ENCODE results near the gene MMAB.

MMAB gene

DNA sequence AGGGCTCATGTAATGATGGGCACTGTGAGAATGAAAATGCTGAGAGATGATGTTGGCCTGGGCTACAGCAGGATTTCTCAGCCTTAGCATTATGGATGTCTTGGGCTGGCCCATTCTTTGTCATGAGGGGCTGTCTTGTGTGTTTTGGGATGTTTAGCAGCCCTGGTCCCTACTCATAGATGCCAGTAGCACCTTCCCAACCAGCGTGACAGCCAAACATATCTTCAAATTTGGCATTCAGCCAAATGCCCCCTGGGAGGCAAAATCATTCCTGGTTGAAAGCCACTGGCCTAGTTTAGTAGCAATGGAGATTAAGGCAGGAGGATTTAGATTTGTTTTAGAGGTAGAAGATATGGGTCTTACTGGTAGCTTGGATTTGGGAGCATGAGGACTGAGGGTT lies 69.2 kb downstream of the MMAB start:
- DNase-seq (ENCODE audit: extremely low spot score) = no peak
- ChIA-PET CTCF (no interaction called here), POLR2A (no interaction called here)
- no peak for TF ChIP-seq ZNF384 (IDR thresholded peaks at IDR 0.05)
- no peak for TF ChIP-seq ARNT (IDR thresholded peaks at IDR 0.05)
- TF ChIP-seq SUZ12 (IDR thresholded peaks at IDR 0.05) = no peak
- TF ChIP-seq LEF1 (IDR thresholded peaks at IDR 0.05; ENCODE audit: borderline replicate concordance) = no peak
